BE2C (cell line): Measurements from ENCODE around the gene LYZ.

Experiments used
- DNase-seq: peaks from one replicate; pipeline ENCODE4 v3.0.0-alpha.2; 2020
- H3K27me3 ChIP-seq: fragments of 250-450 bp; sonication (Bioruptor Pico); 2 replicates; pipeline ENCODE4 v1.5.1; 2020; ENCODE audit warnings: mild to moderate bottlenecking
- H3K36me3 ChIP-seq: fragments of 250-450 bp; sonication (Bioruptor Pico); 2 replicates; pipeline ENCODE4 v1.5.1; 2020; ENCODE audit warnings: mild to moderate bottlenecking
- H3K4me1 ChIP-seq: fragments of 250-450 bp; sonication (Bioruptor Pico); 2 replicates; pipeline ENCODE4 v1.5.1; 2020
- H3K4me3 ChIP-seq: 2 replicates; pipeline ENCODE4 v1.5.1; 2011; ENCODE audit warnings: low read depth, low read length
- H3K9me3 ChIP-seq: fragments of 250-450 bp; sonication (Bioruptor Pico); 2 replicates; pipeline ENCODE4 v1.5.1; 2020
- CTCF ChIP-seq: IDR thresholded peaks from 2 replicates; pipeline ENCODE4 v1.5.1; 2012; ENCODE audit warnings: mild to moderate bottlenecking, low read depth, low read length

LYZ gene

GRCh38 chr12:69337311-69338090 is 10.7 kb upstream of the LYZ start:
- Histone ChIP-seq H3K9me3 (no peaks in the 10 kb centered on the region), H3K4me1 (no peaks in the 10 kb centered on the region), H3K4me3 (no peak overlapping the region), H3K36me3 (no peaks in the 10 kb centered on the region), H3K27me3 (peaks cover 40% of the 10 kb centered on the region)
- no peak for DNase-seq
- TF ChIP-seq CTCF, result no peak

GRCh38 chr12:69338120-69338859 is 9.9 kb upstream of the LYZ start:
- Histone ChIP-seq H3K9me3 (no peaks in the 10 kb centered on the region), H3K27me3 (peaks cover 42% of the 10 kb centered on the region), H3K36me3 (no peaks in the 10 kb centered on the region), H3K4me1 (no peaks in the 10 kb centered on the region), H3K4me3 (no peak overlapping the region)
- no peak for TF ChIP-seq CTCF
- no peak for DNase-seq

GRCh38 chr12:69338936-69339335 is 9.2 kb upstream of the LYZ start:
- H3K4me1 ChIP-seq, result no peaks in the 10 kb centered on the region
- no peaks in the 10 kb centered on the region for H3K36me3 ChIP-seq
- H3K9me3 ChIP-seq, result no peaks in the 10 kb centered on the region
- DNase-seq, result no peak
- H3K27me3 ChIP-seq, result peaks cover 41% of the 10 kb centered on the region
- H3K4me3 ChIP-seq, result no peak overlapping the region
- no peak for TF ChIP-seq CTCF

- no peaks in the 10 kb centered on the region for H3K9me3 ChIP-seq
- TF ChIP-seq CTCF, result no peak
- H3K4me3 ChIP-seq, result no peak overlapping the region
- H3K36me3 ChIP-seq, result no peaks in the 10 kb centered on the region
- H3K4me1 ChIP-seq, result no peaks in the 10 kb centered on the region
- peaks cover 31% of the 10 kb centered on the region for H3K27me3 ChIP-seq
- DNase-seq, result no peak
These were observed 8.2 kb upstream of the LYZ start for GRCh38 chr12:69339999-69340398.

- Histone ChIP-seq H3K36me3 (no peaks in the 10 kb centered on the region), H3K9me3 (no peaks in the 10 kb centered on the region), H3K4me3 (no peak overlapping the region), H3K4me1 (no peaks in the 10 kb centered on the region), H3K27me3 (peaks cover 31% of the 10 kb centered on the region)
- TF ChIP-seq CTCF, result no peak
- DNase-seq, result no peak
These were observed 6.9 kb upstream of the LYZ start for GRCh38 chr12:69341328-69341727.

- H3K36me3 ChIP-seq, result no peaks in the 10 kb centered on the region
- H3K9me3 ChIP-seq, result no peaks in the 10 kb centered on the region
- no peak for TF ChIP-seq CTCF
- peaks cover 30% of the 10 kb centered on the region for H3K27me3 ChIP-seq
- DNase-seq, result no peak
- no peak overlapping the region for H3K4me3 ChIP-seq
- H3K4me1 ChIP-seq, result no peaks in the 10 kb centered on the region
These were observed 5.8 kb upstream of the LYZ start for GRCh38 chr12:69342421-69342820.
